HG03139 (cell line): ENCODE measurements around the gene LMO7.
A peak's percentile ranks its signal among the peaks of the same experiment; 100 is the strongest.

Experiments used
- ATAC-seq: cut with Tn5 transposase; IDR thresholded peaks from one replicate; pipeline ENCODE4 v1.9.1; 2021; ENCODE audit not compliant: unreplicated experiment

Gene LMO7

DNA sequence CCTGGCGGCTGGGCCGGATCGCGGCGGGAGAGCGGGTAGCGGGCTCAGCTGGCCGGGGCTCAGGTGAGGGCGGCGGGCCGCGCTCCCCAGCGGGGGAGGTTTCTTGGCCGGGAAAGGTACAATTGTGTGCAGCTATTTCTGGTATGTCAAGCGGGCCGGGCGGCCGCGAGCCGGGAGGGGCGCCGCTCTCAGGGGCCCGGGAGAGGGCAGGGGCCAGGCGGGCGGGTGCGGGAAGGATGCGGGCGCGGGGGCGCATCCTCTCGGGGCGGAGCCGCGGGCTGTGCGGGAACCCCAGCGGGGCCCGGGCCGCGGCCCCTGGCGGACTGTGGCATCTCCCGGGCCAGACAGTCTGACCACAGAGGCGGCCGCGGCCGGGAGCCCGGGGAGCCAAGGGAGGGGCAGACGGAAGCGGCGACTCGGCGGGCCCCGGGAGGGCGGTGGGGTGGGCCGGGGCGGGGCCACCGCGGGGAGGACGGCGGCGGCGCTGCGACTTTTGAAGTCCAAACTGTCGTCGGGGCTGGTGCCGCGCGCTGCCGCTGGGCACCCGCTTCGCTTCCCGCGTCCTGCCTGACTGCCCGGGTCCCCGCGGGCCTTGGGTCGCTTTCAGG is at the start of gene LMO7:
Gene LMO7, plus strand, starts transcription at position 503 of the 608 bp plus-strand sequence. CDS start 328 bp downstream, outside the sequence.
- ATAC-seq: peak; percentile 53

DNA sequence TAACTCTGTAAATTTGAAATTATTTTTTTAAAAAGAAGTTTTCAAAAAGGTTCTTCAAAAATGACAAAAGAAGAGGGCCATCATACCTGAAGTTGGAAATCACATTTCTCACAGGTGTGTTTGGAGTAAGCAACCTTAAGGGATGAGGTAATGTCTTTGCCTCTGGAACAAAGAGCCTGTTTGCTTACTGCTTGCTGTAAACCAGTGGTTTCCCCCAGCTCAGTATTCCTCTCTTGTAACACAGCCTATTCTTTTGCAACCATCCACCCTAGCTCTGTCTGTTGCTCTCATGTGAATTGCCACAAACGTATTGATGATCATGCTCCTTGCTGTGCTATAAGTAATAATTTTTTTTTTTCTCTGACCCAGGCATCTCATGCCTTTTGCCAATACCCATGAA is 48.5 kb upstream of the LMO7 start:
- no peak for ATAC-seq

DNA sequence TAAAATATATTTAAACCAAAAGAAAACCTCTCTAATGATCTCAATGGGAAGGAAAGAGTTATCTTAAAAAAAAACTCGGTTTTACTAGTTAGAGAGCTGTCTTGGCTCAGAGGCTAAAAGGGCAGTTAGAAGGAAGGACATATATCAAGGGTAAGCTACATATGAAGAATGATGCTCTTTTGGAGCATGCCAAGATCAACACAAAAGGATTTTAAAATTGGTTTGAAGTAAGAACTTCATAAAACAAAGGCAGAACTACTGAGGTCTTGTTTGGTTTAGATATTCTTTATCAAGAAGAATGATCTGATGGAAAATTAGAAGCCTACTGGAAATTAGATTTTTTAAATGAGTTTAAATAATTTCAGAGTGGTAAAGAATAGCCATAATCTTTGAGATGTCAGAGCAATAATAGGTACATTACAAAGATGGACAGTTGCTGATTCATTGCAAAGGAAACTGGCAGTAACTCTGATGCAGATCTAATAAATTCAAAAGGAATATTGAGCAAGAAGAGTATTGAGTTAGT is 39.4 kb upstream of the LMO7 start:
- ATAC-seq: no peak

DNA sequence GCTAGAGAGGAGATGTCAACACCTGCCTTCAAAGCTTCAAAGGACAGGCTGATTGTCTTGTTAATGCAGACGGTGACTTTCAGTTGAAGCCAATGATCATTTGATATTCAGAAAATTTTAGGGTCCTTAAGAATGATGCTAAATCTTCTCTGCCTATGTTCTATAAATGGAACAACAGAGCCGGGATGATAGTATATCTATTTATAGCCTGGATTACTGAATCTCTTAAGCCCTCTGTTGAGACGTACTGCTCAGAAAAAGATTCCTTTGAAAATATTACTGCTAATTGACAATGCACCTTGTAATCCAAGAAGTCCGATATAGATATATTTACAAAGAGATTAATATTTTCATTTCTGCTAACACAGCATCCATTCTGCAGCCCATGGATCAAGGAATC is 35.8 kb upstream of the LMO7 start:
- ATAC-seq: no peak

DNA sequence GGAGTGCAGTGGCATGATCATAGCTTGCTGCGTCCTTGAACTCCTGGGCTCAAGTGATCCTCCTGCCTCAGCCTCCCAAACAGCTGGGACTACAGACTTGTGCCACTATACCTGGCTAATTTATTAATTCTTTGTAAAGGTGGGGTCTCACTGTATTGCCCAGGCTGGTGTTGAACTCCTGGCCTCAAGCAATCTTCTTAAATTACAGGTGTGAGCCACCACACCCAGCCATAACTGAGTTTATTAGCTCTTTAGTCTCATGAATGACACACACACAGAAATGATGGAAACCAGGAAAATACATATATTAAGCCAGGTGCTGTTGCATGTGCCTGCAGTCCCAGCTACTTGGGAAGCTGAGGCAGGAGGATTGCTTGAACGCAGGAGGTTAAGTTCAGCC is 33.1 kb upstream of the LMO7 start:
- ATAC-seq: no peak

DNA sequence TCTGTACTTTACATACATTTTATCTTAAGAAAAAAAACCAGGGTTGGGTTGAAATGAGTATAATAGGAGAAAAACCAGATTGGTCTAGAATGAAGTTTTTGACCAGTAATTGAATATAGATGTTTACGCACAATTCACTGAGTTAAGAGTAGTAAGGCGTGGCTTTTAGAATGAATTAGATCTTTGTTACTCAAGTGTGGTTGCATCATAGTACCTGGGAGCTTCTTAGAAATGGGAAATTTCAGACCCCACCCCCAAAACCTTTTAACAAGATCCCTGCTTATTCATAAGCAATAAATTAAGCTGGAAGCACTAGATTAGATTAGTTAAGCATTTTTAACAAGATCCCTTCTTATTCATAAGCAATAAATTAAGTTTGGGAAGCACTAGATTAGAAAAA is 28.7 kb upstream of the LMO7 start:
- ATAC-seq: no peak

DNA sequence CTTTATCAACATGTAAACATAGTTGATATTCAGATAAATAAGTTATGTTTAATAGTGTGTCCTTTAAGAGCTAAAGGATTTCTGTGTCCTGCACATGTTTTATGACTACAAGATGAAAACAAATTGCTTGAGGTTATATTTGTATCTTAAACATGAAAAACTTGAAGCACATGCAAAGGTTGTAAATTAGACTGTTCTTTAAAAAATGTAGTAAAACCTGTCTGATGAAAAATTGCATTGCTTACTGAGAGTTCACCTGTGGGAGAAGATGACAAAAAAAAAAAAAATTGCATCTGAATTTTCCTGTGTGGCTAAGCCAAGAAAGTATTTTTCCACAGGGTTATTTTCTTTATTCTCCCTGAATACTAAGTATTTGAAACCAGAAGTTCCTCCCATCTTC is 25.7 kb upstream of the LMO7 start:
- no peak for ATAC-seq

DNA sequence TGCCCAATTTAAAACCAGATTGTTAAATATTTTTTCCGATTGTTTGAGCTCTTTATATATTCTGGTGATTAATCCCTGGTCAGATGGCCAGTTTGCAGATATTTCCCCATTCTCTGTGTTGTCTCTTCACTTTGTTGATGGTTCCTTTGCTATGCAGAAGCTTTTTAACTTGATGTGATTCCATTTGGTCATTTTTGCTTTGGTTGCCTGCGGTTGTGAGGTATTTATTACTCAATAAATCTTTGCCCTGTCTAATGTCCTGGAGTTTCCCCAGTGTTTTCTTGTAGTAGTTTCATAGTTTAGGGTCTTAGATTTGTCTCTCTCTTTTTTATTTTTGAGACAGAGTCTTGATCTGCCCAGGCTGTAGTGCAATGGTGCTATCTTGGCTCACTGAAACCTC is 23.8 kb upstream of the LMO7 start:
- no peak for ATAC-seq

DNA sequence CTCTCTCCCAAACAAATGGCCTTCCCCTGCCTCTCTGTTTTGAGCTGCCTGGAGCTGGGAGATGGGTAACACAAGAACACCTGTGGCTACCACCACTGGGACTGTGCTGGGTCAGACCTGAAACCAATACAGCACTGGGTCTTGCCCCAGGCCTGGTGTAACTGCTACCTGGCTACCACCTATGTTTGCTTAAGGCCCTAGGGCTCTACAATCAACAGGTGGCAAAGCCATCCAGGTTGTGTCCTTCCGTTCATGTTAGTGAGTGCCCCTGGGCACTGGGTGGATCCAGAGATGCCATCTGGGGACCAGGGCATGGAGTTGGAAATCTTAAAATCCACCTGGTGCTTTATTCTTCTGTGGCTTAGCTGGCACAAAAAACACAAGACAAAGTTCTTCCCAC is 18.9 kb upstream of the LMO7 start:
- ATAC-seq: no peak

DNA sequence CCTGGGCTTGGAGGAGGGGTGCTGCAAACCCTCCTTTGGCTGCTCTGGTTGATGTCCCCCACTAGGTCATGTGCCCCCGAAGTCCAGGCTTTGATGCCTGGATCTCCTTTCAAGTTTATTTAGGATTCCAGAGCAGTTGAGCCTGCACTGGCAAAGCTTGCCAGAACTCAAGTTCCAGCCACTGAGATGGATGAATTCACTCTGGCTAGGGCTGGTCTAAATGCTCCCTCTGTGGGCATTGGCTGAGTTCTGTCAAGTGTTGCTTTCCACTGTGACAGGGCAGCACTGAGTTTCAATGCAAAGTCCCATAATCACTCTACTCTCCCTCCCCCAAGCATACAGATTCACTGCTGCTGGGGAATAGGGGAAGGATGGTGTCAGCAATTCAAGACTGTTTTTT is 17.8 kb upstream of the LMO7 start:
- no peak for ATAC-seq

DNA sequence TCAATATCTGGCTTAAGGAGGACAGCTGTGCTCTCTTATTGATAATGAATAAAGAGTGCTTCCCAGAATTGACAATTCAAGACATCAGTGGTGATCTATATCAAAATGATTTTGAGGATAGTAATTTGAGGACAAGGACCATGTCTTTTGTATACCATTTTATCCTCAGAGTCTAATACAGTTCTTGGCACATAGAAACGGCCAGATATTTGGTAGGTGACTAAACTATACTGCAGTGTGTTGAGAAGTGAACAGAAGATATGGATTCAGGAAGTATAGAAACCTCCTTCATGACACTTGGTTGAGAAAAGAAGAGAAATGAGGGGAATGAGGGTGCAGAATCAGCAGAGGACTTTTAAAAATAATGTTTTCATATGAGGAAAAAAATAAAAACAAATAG is 16.1 kb upstream of the LMO7 start:
- ATAC-seq: no peak

DNA sequence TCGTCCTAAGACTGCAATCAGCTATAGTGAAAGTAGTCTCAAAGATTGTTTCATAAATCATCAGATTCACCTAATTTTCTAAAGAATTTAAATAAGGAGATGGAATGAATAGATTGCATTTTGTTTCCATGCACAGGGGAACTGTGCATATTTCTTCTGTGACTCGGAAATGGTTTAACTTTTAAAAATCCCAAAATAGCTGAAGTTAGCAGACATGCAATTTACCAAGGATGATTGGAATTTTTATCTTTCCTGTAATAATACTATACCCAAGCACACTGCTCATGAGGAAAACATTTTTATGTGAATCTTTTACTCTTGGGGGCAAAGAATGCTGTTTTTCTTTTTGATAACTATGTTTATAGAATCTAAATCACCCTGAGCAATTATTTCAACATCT is 15.0 kb upstream of the LMO7 start:
- ATAC-seq: no peak

DNA sequence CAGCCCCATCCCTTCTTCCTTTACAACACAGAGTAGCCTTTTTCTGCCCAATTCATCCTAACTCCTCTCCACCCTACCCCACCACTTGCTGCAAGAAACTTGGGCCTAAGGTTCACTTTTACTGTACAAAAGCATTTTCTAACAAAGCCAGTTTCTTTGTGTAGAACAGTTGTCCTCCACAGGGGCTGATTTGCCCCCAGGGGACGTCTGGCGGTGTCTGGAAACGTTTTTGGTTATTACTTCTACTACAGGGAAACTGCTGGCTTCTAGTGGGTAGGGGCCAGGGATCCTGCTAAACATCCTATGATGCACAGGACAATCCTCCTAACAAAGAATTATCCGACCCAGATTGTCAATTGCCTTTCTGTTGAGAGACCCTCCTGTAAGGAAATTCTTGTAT is 7.3 kb upstream of the LMO7 start:
- ATAC-seq: no peak

DNA sequence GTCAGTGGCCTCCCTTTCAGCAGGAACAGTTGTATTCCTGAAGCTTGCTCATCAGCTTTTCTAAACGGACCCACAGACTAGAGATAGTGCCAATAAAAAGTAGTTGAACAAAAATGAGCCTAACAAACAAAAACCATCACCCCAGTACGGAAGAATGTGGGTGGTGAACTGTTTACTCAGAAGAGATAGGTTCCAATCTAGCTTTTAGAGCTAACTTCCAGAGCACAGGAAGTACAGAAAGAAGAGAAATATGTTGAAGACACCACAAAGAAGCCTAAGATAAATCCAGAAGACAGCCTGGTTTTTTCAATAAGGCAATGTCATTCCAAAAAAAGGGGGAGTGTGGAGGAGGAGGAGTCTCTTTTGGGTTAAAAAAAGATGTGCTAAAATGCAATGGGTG is 2.8 kb upstream of the LMO7 start:
- no peak for ATAC-seq

DNA sequence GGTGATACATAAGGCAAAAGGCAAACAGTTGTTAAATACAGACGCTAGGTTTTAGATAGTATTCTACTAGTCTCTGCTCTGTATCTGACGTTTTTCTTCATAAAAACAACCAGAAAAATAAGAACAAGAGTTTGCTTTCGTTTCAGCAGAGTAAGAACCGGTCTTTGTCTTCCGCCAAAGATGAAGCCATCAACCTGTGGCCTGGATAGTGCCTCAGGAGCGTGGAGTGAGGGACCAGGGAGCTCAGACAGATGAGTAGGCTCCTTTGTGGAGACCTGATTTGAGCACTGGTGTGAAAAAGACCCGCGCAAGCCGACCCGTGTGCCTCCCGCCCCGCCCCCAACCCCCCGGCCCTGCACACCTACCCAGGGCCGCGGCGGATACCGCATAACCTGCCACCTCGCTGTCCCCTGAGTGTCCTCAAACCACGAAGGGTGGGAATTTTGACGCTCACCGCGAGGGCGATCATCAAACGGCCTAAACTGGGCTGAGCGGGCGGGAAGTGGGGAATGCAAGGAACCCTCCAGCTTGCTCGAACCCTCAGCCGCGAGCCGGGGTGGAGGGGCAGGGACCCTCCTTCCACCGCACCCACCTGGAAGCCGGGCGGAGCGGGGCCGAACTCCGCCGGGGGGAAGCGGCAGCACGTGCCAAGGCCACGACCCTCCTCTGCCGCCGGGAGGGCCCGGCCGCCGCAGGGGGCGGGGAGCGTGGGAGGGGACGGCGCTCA is 866 bp upstream of the LMO7 start:
- ATAC-seq: no peak

DNA sequence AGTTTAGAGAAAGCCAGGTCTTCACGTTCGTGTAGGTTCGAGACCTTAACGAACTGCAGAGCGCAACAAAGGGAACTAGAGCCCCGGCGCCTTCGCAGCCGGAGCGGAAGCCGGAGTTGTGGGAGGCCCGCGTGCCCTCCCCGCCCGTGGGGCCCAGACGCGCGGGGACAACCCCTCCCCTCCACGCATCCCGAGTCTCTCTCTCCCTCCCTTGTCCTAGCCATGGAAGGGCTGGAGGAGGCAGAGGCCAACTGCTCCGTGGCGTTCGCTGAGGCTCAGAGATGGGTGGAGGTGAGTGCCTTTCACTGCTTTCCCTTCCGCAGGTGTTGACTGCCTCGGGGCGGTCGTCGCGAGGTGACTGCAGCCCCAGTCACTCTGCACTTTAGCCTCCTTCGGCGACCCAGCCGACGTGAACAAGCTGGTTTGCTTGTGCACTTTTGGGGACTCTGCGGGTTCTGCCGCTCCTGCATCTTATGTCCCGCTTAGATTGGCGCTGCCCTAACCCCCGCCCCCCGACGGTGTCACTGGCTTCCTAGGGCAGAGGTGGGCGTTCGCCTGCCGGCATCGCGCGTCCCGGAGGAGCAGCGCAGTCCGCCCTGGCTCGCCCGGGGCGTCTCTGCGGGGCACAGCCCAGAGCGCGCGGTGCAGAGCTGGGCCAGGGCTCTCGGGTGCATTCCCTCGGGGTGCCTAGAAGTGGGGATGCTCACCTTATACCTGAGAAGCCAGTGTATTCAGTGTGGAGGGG is 478 bp downstream of the LMO7 start:
- peak; percentile 45 for ATAC-seq

DNA sequence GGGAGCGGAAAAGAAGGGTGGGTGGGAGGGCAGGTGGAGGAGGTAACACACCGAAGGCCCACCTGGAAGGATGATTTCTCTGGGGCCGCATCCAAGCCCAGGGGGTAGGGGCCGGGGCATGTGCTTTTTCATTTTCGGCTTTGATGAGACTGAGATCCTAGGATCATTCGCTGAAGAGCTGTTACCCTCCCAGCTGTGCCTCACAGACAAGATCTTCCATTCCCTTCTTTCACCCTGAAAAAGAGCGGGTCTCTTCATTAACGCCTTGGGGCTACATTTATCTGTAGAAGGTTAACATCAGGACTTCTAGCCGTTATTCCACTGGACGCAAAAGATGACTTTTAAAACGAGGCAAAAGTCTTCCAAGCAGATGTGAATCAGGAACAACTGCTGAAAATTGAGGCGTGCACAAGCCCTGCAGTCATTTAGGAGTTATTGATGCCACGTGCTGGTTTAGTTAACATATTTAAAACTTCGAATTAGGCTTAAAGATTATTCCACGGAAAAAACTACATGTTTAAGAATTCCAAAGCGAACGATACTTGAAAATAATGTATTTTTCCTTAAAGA is 1.1 kb downstream of the LMO7 start:
- no peak for ATAC-seq

DNA sequence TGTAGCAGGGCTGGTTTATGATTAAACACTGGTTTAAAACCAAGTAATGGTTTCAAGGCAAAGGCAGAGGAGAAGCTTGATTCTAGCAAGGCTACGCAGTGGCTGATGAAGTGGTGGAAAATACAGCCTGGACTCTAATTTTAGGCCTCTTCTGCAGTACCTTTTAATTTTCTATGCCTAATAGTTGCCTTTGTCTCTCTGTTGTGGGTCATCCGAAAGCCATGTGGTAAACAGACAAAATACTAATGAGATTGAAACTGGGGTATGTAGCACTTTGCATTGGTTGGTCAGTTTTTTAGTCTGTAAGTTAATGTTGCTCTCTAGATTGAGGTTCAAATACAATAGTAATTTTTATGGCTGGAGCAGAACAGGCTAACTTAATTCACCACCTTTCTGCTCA is 3.3 kb downstream of the LMO7 start:
- ATAC-seq: no peak

DNA sequence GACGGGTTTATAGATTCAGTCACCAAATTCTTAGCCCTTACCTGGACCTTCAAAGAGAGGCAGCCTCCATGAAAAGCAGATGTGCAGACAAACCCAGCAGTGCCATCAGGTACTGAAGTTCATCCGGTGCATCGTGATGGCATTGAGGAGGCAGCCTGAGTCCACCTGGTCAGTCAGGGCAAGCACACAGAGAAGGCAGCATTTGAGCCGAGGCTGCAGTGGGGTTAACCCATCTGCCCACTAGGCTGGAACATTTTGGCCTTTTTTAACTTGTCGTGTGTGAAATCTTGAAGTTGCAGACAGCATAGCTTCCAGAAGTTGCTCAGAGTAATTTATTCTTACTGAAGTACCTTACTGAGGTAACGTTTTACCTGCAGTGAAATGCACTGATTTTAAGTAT is 4.9 kb downstream of the LMO7 start:
- ATAC-seq: no peak

DNA sequence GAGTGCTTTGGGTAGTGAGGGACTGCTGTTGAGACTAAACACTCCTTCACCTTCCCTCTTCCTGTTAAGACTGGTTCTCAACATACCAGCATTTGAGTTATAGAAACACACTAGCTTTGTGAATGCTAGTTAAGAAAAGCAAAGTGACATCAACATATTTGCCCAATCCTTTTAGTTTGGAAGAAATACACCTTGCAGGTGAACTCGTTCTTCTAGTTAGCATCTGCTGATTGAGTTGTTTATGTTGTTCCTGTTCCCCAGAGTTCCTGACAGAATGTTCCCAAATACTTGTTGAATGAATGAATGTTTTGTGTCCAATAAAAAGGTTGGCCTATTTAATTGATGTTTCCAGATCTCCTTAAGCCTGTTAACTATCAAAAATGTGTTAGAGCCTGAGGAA is 7.1 kb downstream of the LMO7 start:
- no peak for ATAC-seq

DNA sequence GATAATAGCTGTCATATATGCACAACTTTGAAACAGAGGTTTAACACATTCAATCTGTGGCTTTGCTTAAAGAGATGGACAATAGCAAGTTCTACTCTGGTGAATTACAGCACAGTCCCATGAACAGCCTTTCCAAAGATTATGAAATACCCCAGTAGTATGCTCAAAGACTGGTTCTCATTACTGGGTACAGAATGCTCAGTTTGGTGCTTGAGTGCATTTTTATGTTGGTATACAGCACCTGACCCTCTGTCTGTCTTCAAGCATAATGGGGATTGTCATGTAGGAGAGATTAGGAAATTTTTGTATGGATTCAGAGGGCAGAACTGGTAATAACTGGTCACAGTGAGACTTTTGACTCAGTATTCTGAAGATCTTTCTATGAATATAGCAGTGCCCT is 7.6 kb downstream of the LMO7 start:
- no peak for ATAC-seq

DNA sequence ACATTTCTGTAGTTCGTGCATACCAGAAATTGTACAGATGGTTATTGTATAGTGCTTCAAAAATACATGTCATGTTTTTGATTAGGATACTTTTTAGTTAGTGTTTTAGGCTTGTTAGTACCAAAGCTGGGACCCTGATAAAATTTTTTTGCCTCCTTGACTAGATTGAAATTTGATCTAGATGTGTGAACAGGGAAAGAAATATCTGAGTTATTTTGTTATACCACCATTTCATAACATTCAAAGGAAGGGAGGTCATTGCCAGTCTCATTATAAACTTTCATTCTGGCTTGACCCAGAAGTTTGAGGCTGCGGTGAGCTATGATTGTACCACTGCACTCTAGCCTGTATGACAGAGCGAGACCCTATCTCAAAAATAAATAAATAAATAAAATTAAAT is 9.0 kb downstream of the LMO7 start:
- ATAC-seq: no peak
